HAP-1 (cell line): ENCODE measurements around the gene AGRN.
"Not testable (repeated sequence)": the region's sequence is repeated elsewhere in the genome, so short reads cannot be mapped to it uniquely, and the experiment has no call there.

Experiments used
- DNase-seq, 2 experiments: peaks; one replicate each; pipeline ENCODE4 v3.0.0-alpha.2; 2016 to 2020; ENCODE audit warnings: low spot score in 2 of 2
- H3K27me3 ChIP-seq: fragments of 250-450 bp; sonication (Bioruptor Pico); 2 replicates; pipeline ENCODE4 v1.5.1; 2020; ENCODE audit warnings: low read depth, mild to moderate bottlenecking, moderate library complexity
- H3K36me3 ChIP-seq: fragments of 250-450 bp; sonication (Bioruptor Pico); replicated peaks from 2 replicates; pipeline ENCODE4 v1.5.1; 2020; ENCODE audit warnings: mild to moderate bottlenecking
- H3K4me1 ChIP-seq: fragments of 250-450 bp; sonication (Bioruptor Pico); 2 replicates; pipeline ENCODE4 v1.5.1; 2020; ENCODE audit warnings: mild to moderate bottlenecking
- H3K4me3 ChIP-seq: fragments of 250-450 bp; sonication (Bioruptor Pico); 2 replicates; pipeline ENCODE4 v1.5.1; 2020; ENCODE audit warnings: mild to moderate bottlenecking, moderate library complexity
- H3K9me3 ChIP-seq: fragments of 250-450 bp; sonication (Bioruptor Pico); 2 replicates; pipeline ENCODE4 v1.5.1; 2020; ENCODE audit warnings: mild to moderate bottlenecking, moderate library complexity
- in situ Hi-C: fragments of 300-500 bp; cut with MboI; formaldehyde crosslinking; loops from 3 replicates; pipeline ENCODE4 v1.14.3; 2020; ENCODE audit warnings: low sequenced_read_pairs, inconsistent platforms, mixed read lengths

The AGRN gene

GRCh38 chr1:1092894-1093609 lies 73.1 kb downstream of the AGRN start:
- H3K4me1 ChIP-seq: no peaks in the 10 kb centered on the region
- peak in 1 of 2 experiments; percentile 2 for DNase-seq
- in situ Hi-C loops: no loop called here
- no peaks in the 10 kb centered on the region for H3K9me3 ChIP-seq
- H3K36me3 ChIP-seq: no peaks in the 10 kb centered on the region
- H3K4me3 ChIP-seq: no peak overlapping the region
- H3K27me3 ChIP-seq: no peaks in the 10 kb centered on the region

GRCh38 chr1:1093610-1093943 lies 73.7 kb downstream of the AGRN start:
- no peaks in the 10 kb centered on the region for H3K36me3 ChIP-seq
- H3K27me3 ChIP-seq: no peaks in the 10 kb centered on the region
- H3K4me1 ChIP-seq: no peaks in the 10 kb centered on the region
- no peak overlapping the region for H3K4me3 ChIP-seq
- in situ Hi-C loops: no loop called here
- no peaks in the 10 kb centered on the region for H3K9me3 ChIP-seq
- DNase-seq: peak in 1 of 2 experiments; percentile 1

- Histone ChIP-seq H3K36me3 (no peaks in the 10 kb centered on the region), H3K27me3 (no peaks in the 10 kb centered on the region), H3K9me3 (no peaks in the 10 kb centered on the region), H3K4me1 (no peaks in the 10 kb centered on the region), H3K4me3 (no peak overlapping the region)
- in situ Hi-C loops: no loop called here
- DNase-seq: no peak
Measured at GRCh38 chr1:1094981-1095380, 75.1 kb downstream of the AGRN start.

- H3K4me1 ChIP-seq, H3K4me3 ChIP-seq, H3K27me3 ChIP-seq, H3K36me3 ChIP-seq, in situ Hi-C loops, H3K9me3 ChIP-seq: not testable (repeated sequence)
- DNase-seq: peak in 1 of 2 experiments; percentile 1
Measured at GRCh38 chr1:1096136-1096535, 76.2 kb downstream of the AGRN start.

DNA sequence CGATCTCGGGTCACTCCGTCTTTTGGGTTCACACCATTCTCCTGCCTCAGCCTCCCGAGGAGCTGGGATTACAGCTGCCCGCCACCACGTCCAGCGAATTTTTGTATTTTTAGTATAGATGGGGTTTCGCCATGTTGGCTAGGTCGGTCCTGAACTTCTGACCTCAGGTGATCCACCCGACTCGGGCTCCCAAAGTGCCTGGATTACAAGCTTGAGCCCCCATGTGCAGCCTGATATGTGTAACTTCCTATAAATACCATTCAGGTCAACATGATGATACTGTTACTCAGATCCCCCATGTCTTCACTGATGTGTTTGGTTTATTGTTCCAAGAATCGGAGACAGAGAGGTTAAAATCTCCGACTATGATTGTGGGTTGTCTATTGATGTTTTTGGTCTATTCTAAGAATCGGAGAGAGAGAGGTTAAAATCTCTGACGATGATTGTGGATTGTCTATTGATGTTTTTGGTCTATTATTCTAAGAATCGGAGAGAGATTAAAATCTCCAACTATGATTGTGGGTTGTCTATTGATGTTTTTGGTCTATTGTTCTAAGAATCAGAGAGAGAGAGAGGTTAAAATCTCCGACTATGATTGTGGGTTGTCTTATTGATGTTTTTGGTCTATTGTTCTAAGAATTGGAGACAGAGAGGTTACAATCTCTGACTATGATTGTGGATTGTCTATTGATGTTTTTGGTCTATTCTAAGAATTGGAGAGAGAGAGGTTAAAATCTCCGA lies 78.9 kb downstream of the AGRN start:
- no peaks in the 10 kb centered on the region for H3K9me3 ChIP-seq
- no peaks in the 10 kb centered on the region for H3K36me3 ChIP-seq
- no peaks in the 10 kb centered on the region for H3K27me3 ChIP-seq
- in situ Hi-C loops: no loop called here
- DNase-seq: peak in 1 of 2 experiments; percentile 1
- H3K4me3 ChIP-seq: no peak overlapping the region
- H3K4me1 ChIP-seq: no peaks in the 10 kb centered on the region

- no peak overlapping the region for H3K4me3 ChIP-seq
- in situ Hi-C loops: loop anchor here (5.0 kb wide), 1 partner anchor 47 kb away; no protein-coding TSS in a partner anchor
- H3K9me3 ChIP-seq: no peaks in the 10 kb centered on the region
- H3K36me3 ChIP-seq: no peaks in the 10 kb centered on the region
- H3K27me3 ChIP-seq: no peaks in the 10 kb centered on the region
- DNase-seq: no peak
- H3K4me1 ChIP-seq: no peaks in the 10 kb centered on the region
Measured at GRCh38 chr1:1099506-1100183, 79.7 kb downstream of the AGRN start.

- Histone ChIP-seq H3K4me3 (no peak overlapping the region), H3K9me3 (no peaks in the 10 kb centered on the region), H3K27me3 (no peaks in the 10 kb centered on the region), H3K4me1 (no peaks in the 10 kb centered on the region), H3K36me3 (no peaks in the 10 kb centered on the region)
- in situ Hi-C loops: loop anchor here (5.0 kb wide), 1 partner anchor 48 kb away; no protein-coding TSS in a partner anchor
- peak in 1 of 2 experiments; percentile 1 for DNase-seq
Measured at GRCh38 chr1:1100296-1100695, 80.4 kb downstream of the AGRN start.

GRCh38 chr1:1101503-1101902 lies 81.6 kb downstream of the AGRN start:
- H3K9me3 ChIP-seq: 0 out of 2 replicates have a peak, but pooled peaks cover 2% of the 10 kb centered on the region
- in situ Hi-C loops: loop anchor here (5.0 kb wide), 1 partner anchor 49 kb away; no protein-coding TSS in a partner anchor
- H3K4me3 ChIP-seq: no peak overlapping the region
- DNase-seq: no peak
- no peaks in the 10 kb centered on the region for H3K4me1 ChIP-seq
- no peaks in the 10 kb centered on the region for H3K27me3 ChIP-seq
- H3K36me3 ChIP-seq: no peaks in the 10 kb centered on the region

GRCh38 chr1:1104152-1104551 lies 84.2 kb downstream of the AGRN start:
- not testable (repeated sequence) for H3K4me1 ChIP-seq, H3K36me3 ChIP-seq, H3K9me3 ChIP-seq, H3K27me3 ChIP-seq, H3K4me3 ChIP-seq, DNase-seq
- in situ Hi-C loops: loop anchor here (5.0 kb wide), 1 partner anchor 52 kb away; no protein-coding TSS in a partner anchor
